C4-2B (cell line): ENCODE results near the gene PCSK1.

Experiments
- ZFX ChIP-seq: fragments of 450-650 bp; IDR thresholded peaks from 2 replicates; pipeline ENCODE4 v1.6.1; 2017
- TF ChIP-seq, protein P1 (sequence below): fragments of 450-650 bp; conservative IDR thresholded peaks from 2 replicates; pipeline ENCODE4 v1.5.1; 2017; ENCODE audit warnings: mild to moderate bottlenecking

DNA sequence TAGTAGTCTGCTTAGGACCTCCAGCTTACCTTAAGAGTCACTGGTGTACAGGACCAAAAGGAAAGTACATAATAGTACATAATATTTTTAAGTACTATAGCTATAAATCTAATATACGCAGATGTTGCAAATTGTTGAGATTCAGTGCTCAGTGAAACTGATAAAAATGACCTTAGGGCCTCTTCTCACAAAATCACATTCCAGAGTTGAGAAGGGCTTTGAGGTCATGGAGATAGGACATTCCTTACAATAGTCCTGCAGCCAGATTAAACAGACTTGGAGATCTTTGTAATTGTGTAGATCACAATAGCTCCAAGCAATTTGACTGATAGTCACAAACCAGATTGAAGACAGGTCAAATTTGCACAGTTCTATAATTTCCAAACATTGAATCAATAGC is 37.7 kb upstream of the PCSK1 start:
- TF ChIP-seq, protein P1, sequence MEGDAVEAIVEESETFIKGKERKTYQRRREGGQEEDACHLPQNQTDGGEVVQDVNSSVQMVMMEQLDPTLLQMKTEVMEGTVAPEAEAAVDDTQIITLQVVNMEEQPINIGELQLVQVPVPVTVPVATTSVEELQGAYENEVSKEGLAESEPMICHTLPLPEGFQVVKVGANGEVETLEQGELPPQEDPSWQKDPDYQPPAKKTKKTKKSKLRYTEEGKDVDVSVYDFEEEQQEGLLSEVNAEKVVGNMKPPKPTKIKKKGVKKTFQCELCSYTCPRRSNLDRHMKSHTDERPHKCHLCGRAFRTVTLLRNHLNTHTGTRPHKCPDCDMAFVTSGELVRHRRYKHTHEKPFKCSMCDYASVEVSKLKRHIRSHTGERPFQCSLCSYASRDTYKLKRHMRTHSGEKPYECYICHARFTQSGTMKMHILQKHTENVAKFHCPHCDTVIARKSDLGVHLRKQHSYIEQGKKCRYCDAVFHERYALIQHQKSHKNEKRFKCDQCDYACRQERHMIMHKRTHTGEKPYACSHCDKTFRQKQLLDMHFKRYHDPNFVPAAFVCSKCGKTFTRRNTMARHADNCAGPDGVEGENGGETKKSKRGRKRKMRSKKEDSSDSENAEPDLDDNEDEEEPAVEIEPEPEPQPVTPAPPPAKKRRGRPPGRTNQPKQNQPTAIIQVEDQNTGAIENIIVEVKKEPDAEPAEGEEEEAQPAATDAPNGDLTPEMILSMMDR: no peak
- no peak for TF ChIP-seq ZFX
